Effector CD8-positive, alpha-beta T cell (primary cell): Measurements from ENCODE around the gene SPATA21.

Source experiments
- DNase-seq: peaks from one replicate; lab custom pipeline; 2025; lab: John Stamatoyannopoulos, UW

Gene SPATA21

GRCh38 chr1:16420424-16421118 is 16.7 kb downstream of the SPATA21 start:
- DNase-seq: no peak

- no peak for DNase-seq
Observed at GRCh38 chr1:16418823-16419425, 18.3 kb downstream of the SPATA21 start.

DNA sequence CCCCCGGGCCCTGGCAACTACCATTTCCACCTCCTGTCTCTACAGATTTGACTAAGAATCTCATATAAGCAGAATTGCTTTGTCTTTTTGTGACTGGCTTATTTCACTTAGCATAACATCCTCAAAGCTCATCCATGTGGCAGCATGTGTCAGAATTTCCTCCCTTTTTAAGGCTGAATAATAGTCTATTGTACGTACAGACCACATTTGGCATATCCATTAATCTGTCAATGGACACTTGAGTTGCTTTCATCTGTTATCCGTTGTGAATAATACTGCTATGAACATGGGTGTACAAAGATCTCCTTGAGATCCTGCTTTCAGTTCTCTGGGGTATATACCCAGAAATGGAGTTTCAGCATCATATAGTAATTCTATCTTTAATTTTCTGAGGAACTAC is 24.0 kb downstream of the SPATA21 start:
- no peak for DNase-seq

DNA sequence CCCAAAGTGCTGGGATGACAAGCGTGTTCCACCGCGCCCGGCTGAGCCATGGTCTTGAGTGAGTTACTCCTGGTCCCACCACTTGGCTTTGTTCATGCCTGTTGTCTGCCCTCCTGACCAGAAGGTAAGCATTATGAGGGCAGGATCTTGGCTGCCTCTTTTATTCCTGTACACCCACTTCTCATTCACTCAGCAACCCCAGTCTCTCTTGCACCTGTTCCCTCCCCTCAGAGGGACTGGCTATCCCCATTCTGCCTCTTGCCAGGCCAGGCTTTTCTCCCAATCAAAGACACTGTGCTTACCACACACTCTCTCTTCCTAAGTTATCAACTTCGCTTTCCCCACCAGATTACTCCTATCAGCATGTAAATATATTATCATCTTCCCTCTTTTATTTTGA is 26.4 kb downstream of the SPATA21 start:
- no peak for DNase-seq

GRCh38 chr1:16409536-16410152 is 27.6 kb downstream of the SPATA21 start:
- no peak for DNase-seq

DNA sequence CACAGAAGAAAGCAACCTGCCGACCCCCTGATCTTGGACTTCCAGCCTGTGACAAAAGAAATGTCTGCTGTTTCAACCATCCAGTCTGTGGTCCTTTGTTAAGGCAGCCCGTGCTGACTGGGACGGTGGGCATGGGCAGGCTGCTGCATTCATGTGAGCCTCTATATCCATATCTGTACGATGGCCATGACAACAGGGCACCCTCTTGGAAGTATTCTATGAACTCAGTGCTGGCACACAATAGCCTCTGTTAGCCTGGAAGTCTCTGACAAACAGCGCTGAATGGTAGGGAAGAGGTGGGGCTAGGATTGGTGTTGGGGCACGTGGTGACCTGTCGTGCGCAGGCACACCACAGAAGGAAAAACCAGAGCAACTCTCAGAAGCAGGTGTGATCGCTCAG is 30.4 kb downstream of the SPATA21 start:
- DNase-seq: no peak

DNA sequence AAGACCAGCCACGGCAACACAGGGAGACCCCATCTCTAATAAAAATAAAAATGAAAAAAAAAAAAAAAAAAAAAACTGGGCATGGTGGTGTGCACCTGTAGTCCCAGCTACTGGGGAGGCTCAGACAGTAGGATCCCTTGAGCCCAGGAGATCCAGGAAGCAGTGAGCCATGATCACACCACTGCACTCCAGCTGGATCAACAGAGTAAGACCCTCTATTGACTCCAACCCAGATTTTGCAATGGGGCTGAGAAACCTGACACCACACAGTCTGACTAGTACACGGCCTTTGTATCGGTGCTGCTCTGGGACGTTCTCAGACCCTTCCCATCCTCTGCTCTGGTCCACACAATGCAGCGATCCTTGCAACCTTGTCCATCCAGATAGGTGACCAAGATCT is 31.8 kb downstream of the SPATA21 start:
- no peak for DNase-seq

DNA sequence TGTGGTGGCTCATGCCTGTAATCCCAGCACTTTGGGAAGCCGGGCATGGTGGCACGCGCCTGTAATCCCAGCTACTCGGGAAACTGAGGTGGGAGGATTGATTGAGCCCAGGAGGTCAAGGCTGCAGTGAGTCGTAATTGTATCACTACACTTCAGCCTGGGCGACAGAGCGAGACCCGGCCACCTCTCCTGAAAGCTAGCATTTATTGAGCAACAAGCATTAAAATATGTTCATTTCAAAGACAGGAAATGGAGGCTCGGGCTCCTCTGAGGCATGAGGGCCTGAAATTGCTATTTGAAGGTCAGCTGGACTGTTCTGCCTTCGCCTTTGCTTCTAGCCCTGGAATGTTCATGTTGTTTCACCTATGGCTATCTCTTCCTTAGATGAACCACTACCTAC is 34.5 kb downstream of the SPATA21 start:
- no peak for DNase-seq

- no peak for DNase-seq
Observed at GRCh38 chr1:16398371-16398953, 38.8 kb downstream of the SPATA21 start.

DNA sequence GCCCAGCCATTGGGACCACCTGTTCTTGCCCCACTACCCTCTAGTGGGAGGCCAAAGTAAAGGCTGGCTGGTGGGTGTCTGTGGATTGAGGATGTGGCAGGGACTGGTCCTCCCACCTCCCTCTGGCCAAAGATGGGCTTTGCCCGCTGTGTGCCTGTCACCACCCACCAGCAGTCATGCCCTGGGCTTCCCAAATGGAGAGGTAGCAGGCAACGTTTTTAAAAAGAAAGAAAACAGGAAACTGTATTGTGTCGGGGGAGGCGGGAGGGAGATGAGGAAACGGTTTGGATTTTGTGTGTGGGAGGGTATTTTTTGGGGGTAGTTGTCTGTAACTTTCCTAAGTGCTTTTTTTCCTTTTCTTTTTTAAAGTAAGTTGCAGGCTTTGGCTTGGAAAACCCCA is 40.1 kb downstream of the SPATA21 start:
- DNase-seq: no peak

- DNase-seq: no peak
Observed at GRCh38 chr1:16396591-16396990, 40.6 kb downstream of the SPATA21 start.

GRCh38 chr1:16394977-16395376 is 42.2 kb downstream of the SPATA21 start:
- no peak for DNase-seq

GRCh38 chr1:16393570-16394521 is 43.4 kb downstream of the SPATA21 start:
- no peak for DNase-seq

DNA sequence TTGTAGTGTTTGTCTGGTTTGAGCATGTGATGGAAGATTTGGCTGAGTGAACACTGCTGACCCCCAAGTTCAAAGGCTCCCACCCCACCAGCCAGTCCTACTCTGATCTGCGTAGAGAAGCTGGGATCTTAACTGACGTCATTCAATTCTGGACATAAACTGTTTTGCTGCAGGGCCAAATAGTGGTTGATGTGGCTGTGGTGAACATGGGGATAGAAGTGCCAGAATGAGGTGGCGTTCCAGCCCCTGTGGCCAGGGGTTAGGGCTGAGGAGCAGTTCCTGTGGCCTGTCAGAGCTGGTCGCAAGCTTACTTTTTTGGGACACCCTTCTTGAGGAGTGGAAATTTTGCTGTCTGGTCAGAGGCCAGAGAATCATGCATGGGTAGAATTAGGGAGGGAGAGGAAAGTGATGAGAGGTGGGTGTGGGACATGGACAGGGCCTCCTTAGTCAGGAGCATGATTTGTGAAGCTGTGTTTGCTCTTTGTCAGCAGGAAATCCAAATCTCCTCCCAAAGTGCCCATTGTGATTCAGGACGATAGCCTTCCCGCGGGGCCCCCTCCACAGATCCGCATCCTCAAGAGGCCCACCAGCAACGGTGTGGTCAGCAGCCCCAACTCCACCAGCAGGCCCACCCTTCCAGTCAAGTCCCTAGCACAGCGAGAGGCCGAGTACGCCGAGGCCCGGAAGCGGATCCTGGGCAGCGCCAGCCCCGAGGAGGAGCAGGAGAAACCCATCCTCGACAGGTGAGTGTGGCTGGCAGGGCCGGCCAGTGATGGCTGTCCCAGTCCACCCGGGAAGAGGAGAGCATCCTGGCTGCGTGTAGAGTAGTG is 44.3 kb downstream of the SPATA21 start:
- no peak for DNase-seq

GRCh38 chr1:16391411-16391810 is 45.8 kb downstream of the SPATA21 start:
- no peak for DNase-seq

- no peak for DNase-seq
Observed at GRCh38 chr1:16387201-16388188, 49.7 kb downstream of the SPATA21 start.

DNA sequence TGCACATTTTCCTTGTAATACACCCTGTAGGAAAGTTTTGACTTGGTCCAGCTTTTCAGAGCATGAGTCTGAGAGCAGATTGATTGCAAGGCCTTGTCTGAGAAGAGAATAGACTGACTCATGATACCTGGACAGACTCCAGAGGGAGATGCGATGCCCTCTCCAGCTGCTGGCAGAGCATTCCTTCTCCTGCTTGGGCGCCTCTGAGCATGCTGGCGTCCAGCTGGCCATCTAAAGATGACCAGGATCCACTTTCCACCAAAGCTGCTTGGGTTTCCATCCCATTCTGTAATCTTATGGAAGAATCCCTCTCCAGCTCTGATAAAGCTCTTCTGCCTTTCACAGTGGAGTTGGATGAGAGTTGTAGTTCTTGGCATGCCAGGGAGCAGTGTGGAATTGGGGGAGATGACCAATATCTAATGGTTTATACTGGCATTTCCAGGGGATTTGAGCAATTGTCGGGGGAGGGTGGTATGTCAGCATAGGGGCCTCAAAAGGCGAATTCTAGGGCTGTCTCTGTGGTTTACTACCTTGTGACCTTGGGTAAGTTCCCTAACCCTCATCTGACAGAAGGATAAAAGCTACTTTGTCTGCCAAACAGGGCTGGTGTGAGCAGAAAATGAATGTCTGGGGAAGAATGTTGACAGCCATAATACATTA is 50.6 kb downstream of the SPATA21 start:
- DNase-seq: no peak

GRCh38 chr1:16385659-16386453 is 51.4 kb downstream of the SPATA21 start:
- DNase-seq: no peak
